Endothelial cell (in vitro differentiated cells): Measurements from ENCODE around the gene ZGPAT. TPM values are rescaled to one million over a fixed set of nuclear protein-coding genes. Genes with fewer than 3 reads are reported as not detected.

ENCODE experiments used
- DNase-seq: peaks from one replicate; pipeline ENCODE4 v3.0.0; 2021; ENCODE audit warnings: low spot score
- H3K27ac Mint-ChIP-seq: one replicate; pipeline ENCODE4 v1.8.0; 2021; ENCODE audit warnings: mixed read lengths, inconsistent platforms; ENCODE audit not compliant: unreplicated experiment
- H3K27me3 Mint-ChIP-seq: one replicate; pipeline ENCODE4 v1.8.0; 2021; ENCODE audit warnings: mild to moderate bottlenecking, moderate library complexity, mixed read lengths, inconsistent platforms; ENCODE audit not compliant: unreplicated experiment
- H3K36me3 Mint-ChIP-seq: one replicate; pipeline ENCODE4 v1.8.0; 2021; ENCODE audit warnings: mild to moderate bottlenecking, low read depth, mixed read lengths, inconsistent platforms; ENCODE audit not compliant: unreplicated experiment
- H3K4me1 Mint-ChIP-seq: one replicate; pipeline ENCODE4 v1.8.0; 2021; ENCODE audit warnings: mild to moderate bottlenecking, mixed read lengths, inconsistent platforms; ENCODE audit not compliant: unreplicated experiment
- H3K4me3 Mint-ChIP-seq: one replicate; pipeline ENCODE4 v1.8.0; 2021; ENCODE audit warnings: mild to moderate bottlenecking, mixed read lengths, inconsistent platforms; ENCODE audit not compliant: unreplicated experiment
- H3K9me3 Mint-ChIP-seq: one replicate; pipeline ENCODE4 v1.8.0; 2021; ENCODE audit warnings: mixed read lengths, inconsistent platforms; ENCODE audit not compliant: unreplicated experiment
- CTCF ChIP-seq: fragments of 200-600 bp; sonication (generic); IDR thresholded peaks from one replicate; pipeline ENCODE4 v1.5.0; 2021; ENCODE audit warnings: antibody characterized with exemption; ENCODE audit not compliant: unreplicated experiment
- total RNA-seq: library from RNA; stranded (reverse); fragmentation: NEBNext Ultra II Directional; extraction: Animal tissue kit (Norgen Biotek cat#: 25700); gene quantifications from one replicate; pipeline ENCODE4 v1.2.1, GENCODE V29; 2021; ENCODE audit not compliant: unreplicated experiment

The ZGPAT gene
- total RNA-seq, 1 donor from 2014 or later: 34.9 TPM

- no peak overlapping the region for H3K27ac Mint-ChIP-seq
- no peak overlapping the region for H3K4me3 Mint-ChIP-seq
- no peak for TF ChIP-seq CTCF
Measured at GRCh38 chr20:63690898-63691710, 16.7 kb upstream of the ZGPAT start.

GRCh38 chr20:63691711-63692435, 16.0 kb upstream of the ZGPAT start:
- Mint-ChIP-seq H3K27me3 (peaks cover 7% of the 10 kb centered on the region), H3K4me3 (no peak overlapping the region), H3K27ac (no peak overlapping the region), H3K9me3 (no peaks in the 10 kb centered on the region), H3K36me3 (peaks cover 4% of the 10 kb centered on the region), H3K4me1 (peaks cover under 1% of the 10 kb centered on the region)
- no peak for TF ChIP-seq CTCF
- no peak for DNase-seq

More at GRCh38 chr20:63690898-63691710, 16.7 kb upstream of the ZGPAT start:
- peaks cover 3% of the 10 kb centered on the region for H3K4me1 Mint-ChIP-seq
- peaks cover 4% of the 10 kb centered on the region for H3K36me3 Mint-ChIP-seq
- no peaks in the 10 kb centered on the region for H3K9me3 Mint-ChIP-seq
- DNase-seq: no peak
- H3K27me3 Mint-ChIP-seq: peaks cover 7% of the 10 kb centered on the region

GRCh38 chr20:63692436-63693082, 15.3 kb upstream of the ZGPAT start:
- Mint-ChIP-seq H3K36me3 (peaks cover 4% of the 10 kb centered on the region), H3K27ac (no peak overlapping the region), H3K27me3 (peaks cover 9% of the 10 kb centered on the region), H3K9me3 (no peaks in the 10 kb centered on the region), H3K4me1 (peaks cover 4% of the 10 kb centered on the region), H3K4me3 (peak overlapping the region; percentile 31)
- no peak for DNase-seq
- no peak for TF ChIP-seq CTCF

GRCh38 chr20:63693083-63693732, 14.6 kb upstream of the ZGPAT start:
- TF ChIP-seq CTCF: no peak
- Mint-ChIP-seq H3K36me3 (peaks cover 4% of the 10 kb centered on the region), H3K4me1 (peaks cover 4% of the 10 kb centered on the region), H3K9me3 (no peaks in the 10 kb centered on the region), H3K27me3 (peaks cover 9% of the 10 kb centered on the region), H3K27ac (no peak overlapping the region), H3K4me3 (no peak overlapping the region)
- no peak for DNase-seq
